H9 (cell line): ENCODE results near the gene MICU1. TPM values are rescaled to one million over a fixed set of nuclear protein-coding genes. Genes with fewer than 3 reads are reported as not detected.

ENCODE experiments used
- DNase-seq: peaks from one replicate; pipeline ENCODE4 v3.0.0-alpha.2; 2017
- H2AFZ ChIP-seq: one replicate; pipeline ENCODE4 v1.6.1; 2013; ENCODE audit warnings: mild to moderate bottlenecking, low read length, control low read depth, moderate library complexity
- H2AK5ac ChIP-seq: 2 replicates; pipeline ENCODE4 v1.6.1; 2013; ENCODE audit warnings: low read length, control low read depth, mixed read lengths; ENCODE audit not compliant: insufficient read length
- H2BK120ac ChIP-seq: one replicate; pipeline ENCODE4 v1.6.1; 2013; ENCODE audit warnings: low read depth, mild to moderate bottlenecking, low read length, control low read depth, inconsistent platforms; ENCODE audit not compliant: poor library complexity, severe bottlenecking
- H2BK12ac ChIP-seq: 2 replicates; pipeline ENCODE4 v1.6.1; 2013; ENCODE audit warnings: low read length, control low read depth, mixed read lengths, low read depth; ENCODE audit not compliant: insufficient read length
- H2BK15ac ChIP-seq: 2 replicates; pipeline ENCODE4 v1.6.1; 2013; ENCODE audit warnings: low read depth, low read length, control low read depth
- H2BK20ac ChIP-seq: one replicate; pipeline ENCODE4 v1.6.1; 2013; ENCODE audit warnings: low read depth, mild to moderate bottlenecking, low read length, control low read depth, inconsistent platforms; ENCODE audit not compliant: poor library complexity, severe bottlenecking
- H2BK5ac ChIP-seq: 2 replicates; pipeline ENCODE4 v1.6.1; 2013; ENCODE audit warnings: low read length, control low read depth, mixed read lengths; ENCODE audit not compliant: insufficient read length
- H3K14ac ChIP-seq: 2 replicates; pipeline ENCODE4 v1.6.1; 2013; ENCODE audit warnings: low read length, control low read depth; ENCODE audit not compliant: insufficient read depth
- H3K18ac ChIP-seq: 2 replicates; pipeline ENCODE4 v1.6.1; 2013; ENCODE audit warnings: low read depth, mild to moderate bottlenecking, mixed read lengths, low read length, control low read depth; ENCODE audit not compliant: insufficient read length
- H3K23ac ChIP-seq: 2 replicates; pipeline ENCODE4 v1.6.1; 2013; ENCODE audit warnings: low read length, control low read depth, mixed read lengths, low read depth; ENCODE audit not compliant: insufficient read length
- H3K23me2 ChIP-seq: 2 replicates; pipeline ENCODE4 v1.6.1; 2013; ENCODE audit warnings: low read depth, mild to moderate bottlenecking, mixed read lengths, low read length, control low read depth; ENCODE audit not compliant: insufficient read length, poor library complexity, severe bottlenecking
- H3K27ac ChIP-seq: 2 replicates; pipeline ENCODE4 v1.5.1; 2013; ENCODE audit warnings: low read length, control low read depth, mixed read lengths, low read depth; ENCODE audit not compliant: insufficient read length
- H3K27me3 ChIP-seq: 2 replicates; pipeline ENCODE4 v1.6.1; 2013; ENCODE audit warnings: low read length, control low read depth, inconsistent platforms; ENCODE audit not compliant: insufficient read depth
- H3K4ac ChIP-seq: 2 replicates; pipeline ENCODE4 v1.6.1; 2013; ENCODE audit warnings: low read depth, mild to moderate bottlenecking, control low read depth, inconsistent platforms, low read length, moderate library complexity
- H3K4me1 ChIP-seq: 2 replicates; pipeline ENCODE4 v1.6.1; 2013; ENCODE audit warnings: low read length, control low read depth, inconsistent platforms; ENCODE audit not compliant: insufficient read depth
- H3K4me2 ChIP-seq: 2 replicates; pipeline ENCODE4 v1.6.1; 2013; ENCODE audit warnings: low read length, control low read depth, mixed read lengths; ENCODE audit not compliant: insufficient read length, insufficient read depth
- H3K56ac ChIP-seq: 2 replicates; pipeline ENCODE4 v1.6.1; 2013; ENCODE audit warnings: low read depth, mild to moderate bottlenecking, mixed read lengths, low read length, control low read depth; ENCODE audit not compliant: insufficient read length
- H3K79me1 ChIP-seq: 2 replicates; pipeline ENCODE4 v1.6.1; 2013; ENCODE audit warnings: low read depth, mild to moderate bottlenecking, moderate library complexity, low read length, control low read depth, inconsistent platforms; ENCODE audit not compliant: insufficient read depth, poor library complexity, severe bottlenecking
- H3K79me2 ChIP-seq: 2 replicates; pipeline ENCODE4 v1.6.1; 2013; ENCODE audit warnings: low read length, control low read depth, inconsistent platforms; ENCODE audit not compliant: insufficient read depth
- H3K9ac ChIP-seq: 2 replicates; pipeline ENCODE4 v1.6.1; 2013; ENCODE audit warnings: low read length, control low read depth, mixed read lengths; ENCODE audit not compliant: insufficient read length; ENCODE audit errors: extremely low read depth
- H3K9me3 ChIP-seq: one replicate; pipeline ENCODE4 v1.6.1; 2013; ENCODE audit warnings: low read depth, low read length, inconsistent platforms; ENCODE audit not compliant: control insufficient read depth
- H3T11ph ChIP-seq: one replicate; pipeline ENCODE4 v1.6.1; 2013; ENCODE audit warnings: mild to moderate bottlenecking, low read length, control low read depth, inconsistent platforms
- H4K20me1 ChIP-seq: one replicate; pipeline ENCODE4 v1.6.1; 2013; ENCODE audit not compliant: control insufficient read depth, insufficient read length, insufficient read depth
- H4K5ac ChIP-seq: 2 replicates; pipeline ENCODE4 v1.6.1; 2013; ENCODE audit warnings: low read depth, mild to moderate bottlenecking, mixed read lengths, low read length, control low read depth; ENCODE audit not compliant: insufficient read length
- H4K8ac ChIP-seq: replicated peaks from 2 replicates; pipeline ENCODE4 v1.6.1; 2013; ENCODE audit warnings: low read length, control low read depth, mixed read lengths, low read depth; ENCODE audit not compliant: insufficient read length
- H4K91ac ChIP-seq: 2 replicates; pipeline ENCODE4 v1.6.1; 2013; ENCODE audit warnings: low read depth, mild to moderate bottlenecking, moderate library complexity, mixed read lengths, low read length, control low read depth; ENCODE audit not compliant: insufficient read length
- H3K27ac Mint-ChIP-seq, 3 experiments: 2 replicates in 2 of 3; 3 replicates in 1 of 3; pipeline ENCODE4 v1.8.0; 2020 to 2021; ENCODE audit warnings: mixed read lengths in 3 of 3, mild to moderate bottlenecking in 1 of 3, moderate library complexity in 1 of 3
- H3K27me3 Mint-ChIP-seq: 2 replicates; pipeline ENCODE4 v1.8.0; 2021; ENCODE audit warnings: low read depth, mild to moderate bottlenecking, moderate library complexity, mixed read lengths
- H3K36me3 Mint-ChIP-seq, 3 experiments: 2 replicates in 2 of 3; 3 replicates in 1 of 3; pipeline ENCODE4 v1.8.0; 2020 to 2021; ENCODE audit warnings: low read depth in 3 of 3, mixed read lengths in 3 of 3; ENCODE audit not compliant: insufficient read depth in 1 of 3
- H3K4me1 Mint-ChIP-seq, 2 experiments: 2 replicates each; pipeline ENCODE4 v1.8.0; 2020; ENCODE audit warnings: mixed read lengths in 2 of 2
- H3K4me3 Mint-ChIP-seq, 2 experiments: 2 replicates in 1 of 2; 3 replicates in 1 of 2; pipeline ENCODE4 v1.8.0; 2020 to 2021; ENCODE audit warnings: mild to moderate bottlenecking in 2 of 2, mixed read lengths in 2 of 2, moderate library complexity in 1 of 2
- H3K9me3 Mint-ChIP-seq, 2 experiments: 2 replicates in 1 of 2; 3 replicates in 1 of 2; pipeline ENCODE4 v1.8.0; 2020; ENCODE audit warnings: mild to moderate bottlenecking in 2 of 2, mixed read lengths in 2 of 2, moderate library complexity in 1 of 2
- WGBS: extraction: QIAGEN DNeasy Blood & Tissue Kit; methylation state at CpG from one replicate; pipeline ENCODE4 v1.1.7; 2013; ENCODE audit warnings: missing lambda C conversion rate, low lambda C conversion rate, mixed read lengths; ENCODE audit not compliant: insufficient read length; ENCODE audit errors: extremely low coverage; 5-methylcytosine and 5-hydroxymethylcytosine counted together
- total RNA-seq: library from RNA; stranded (reverse); gene quantifications from 2 replicates; pipeline ENCODE4 v1.2.1, GENCODE V29; 2021
- TF ChIP-seq, protein P1 (sequence below): fragments of 200-600 bp; sonication (generic); conservative IDR thresholded peaks from 3 replicates; pipeline ENCODE4 v1.8.0; 2021; ENCODE audit warnings: antibody characterized with exemption, mild to moderate bottlenecking

Gene MICU1
- total RNA-seq, 1 experiment from 2014 or later, result 33.2 TPM

DNA sequence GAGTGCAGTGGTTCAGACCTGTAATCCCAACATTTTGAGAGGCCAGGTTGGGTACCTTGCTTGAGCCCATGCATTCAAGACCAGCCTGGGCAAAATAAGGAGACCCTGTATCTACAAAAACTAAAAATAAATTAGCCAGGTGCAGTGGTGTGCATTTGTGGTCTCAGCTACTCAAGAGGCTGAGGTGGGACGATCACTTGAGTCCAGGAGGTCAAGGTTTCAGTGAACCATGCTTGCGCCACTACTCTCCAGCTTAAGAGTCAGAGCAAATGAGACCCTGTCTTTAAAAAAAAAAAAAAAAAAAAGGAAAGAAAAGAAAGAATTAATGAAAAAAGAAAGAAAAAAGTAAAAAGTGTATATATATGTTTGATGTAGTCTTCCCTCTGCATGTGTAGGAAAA is 24.7 kb downstream of the MICU1 start:
- no peaks in the 10 kb centered on the region for H4K20me1 ChIP-seq
- TF ChIP-seq, protein P1, sequence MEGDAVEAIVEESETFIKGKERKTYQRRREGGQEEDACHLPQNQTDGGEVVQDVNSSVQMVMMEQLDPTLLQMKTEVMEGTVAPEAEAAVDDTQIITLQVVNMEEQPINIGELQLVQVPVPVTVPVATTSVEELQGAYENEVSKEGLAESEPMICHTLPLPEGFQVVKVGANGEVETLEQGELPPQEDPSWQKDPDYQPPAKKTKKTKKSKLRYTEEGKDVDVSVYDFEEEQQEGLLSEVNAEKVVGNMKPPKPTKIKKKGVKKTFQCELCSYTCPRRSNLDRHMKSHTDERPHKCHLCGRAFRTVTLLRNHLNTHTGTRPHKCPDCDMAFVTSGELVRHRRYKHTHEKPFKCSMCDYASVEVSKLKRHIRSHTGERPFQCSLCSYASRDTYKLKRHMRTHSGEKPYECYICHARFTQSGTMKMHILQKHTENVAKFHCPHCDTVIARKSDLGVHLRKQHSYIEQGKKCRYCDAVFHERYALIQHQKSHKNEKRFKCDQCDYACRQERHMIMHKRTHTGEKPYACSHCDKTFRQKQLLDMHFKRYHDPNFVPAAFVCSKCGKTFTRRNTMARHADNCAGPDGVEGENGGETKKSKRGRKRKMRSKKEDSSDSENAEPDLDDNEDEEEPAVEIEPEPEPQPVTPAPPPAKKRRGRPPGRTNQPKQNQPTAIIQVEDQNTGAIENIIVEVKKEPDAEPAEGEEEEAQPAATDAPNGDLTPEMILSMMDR, result no peak
- no peak overlapping the region for H3K27ac ChIP-seq
- H3K18ac ChIP-seq, result no peak overlapping the region
- H3K56ac ChIP-seq, result no peak overlapping the region
- no peak overlapping the region for H2BK5ac ChIP-seq
- H3K4ac ChIP-seq, result no peak overlapping the region
- H3K27me3 ChIP-seq, result no peaks in the 10 kb centered on the region
- no peaks in the 10 kb centered on the region for H3K79me2 ChIP-seq
- no peak overlapping the region for H3T11ph ChIP-seq
- H3K4me3 Mint-ChIP-seq, result no peak overlapping the region
- H3K4me1 Mint-ChIP-seq, result peaks cover 27 to 30% of the 10 kb centered on the region in 2 experiments
- no peak overlapping the region for H3K4me2 ChIP-seq
- no peak overlapping the region for H2BK15ac ChIP-seq
- H3K27ac Mint-ChIP-seq, result no peak overlapping the region; a peak in 1 of 7 replicates
- H2AFZ ChIP-seq, result no peak overlapping the region
- no peaks in the 10 kb centered on the region for H3K9me3 ChIP-seq
- no peak overlapping the region for H3K14ac ChIP-seq
- no peaks in the 10 kb centered on the region for H3K79me1 ChIP-seq
- no peak overlapping the region for H3K9ac ChIP-seq
- H3K23me2 ChIP-seq, result no peaks in the 10 kb centered on the region
- H3K23ac ChIP-seq, result no peak overlapping the region
- H3K27me3 Mint-ChIP-seq, result no peaks in the 10 kb centered on the region
- H3K4me1 ChIP-seq, result peaks cover 8% of the 10 kb centered on the region; the same call in 1 of the 2 replicates
- no peak overlapping the region for H2BK12ac ChIP-seq
- no peaks in the 10 kb centered on the region for H3K9me3 Mint-ChIP-seq
- no peak overlapping the region for H4K8ac ChIP-seq
- H4K91ac ChIP-seq, result no peak overlapping the region
- no peak overlapping the region for H4K5ac ChIP-seq
- no peaks in the 10 kb centered on the region for H3K36me3 Mint-ChIP-seq
- no peak overlapping the region for H2BK120ac ChIP-seq
- no peak for DNase-seq
- no CpG with 5 or more reads among the region's 2 CpGs for WGBS
- H2BK20ac ChIP-seq, result no peak overlapping the region
- no peak overlapping the region for H2AK5ac ChIP-seq
